SK-N-SH (cell line): ENCODE measurements around the gene WSCD1. TPM values are rescaled to one million over a fixed set of nuclear protein-coding genes. Genes with fewer than 3 reads are reported as not detected.

ENCODE experiments used
- CTCF ChIA-PET: fragments of 300-600, 350-600 bp; formaldehyde crosslinking; extraction: SDS; loops from one replicate; lab custom pipeline; 2021; lab: Yijun Ruan, JAX
- POLR2A ChIA-PET: fragments of 350-600 bp; sonication (Branson Sonifier 250); formaldehyde crosslinking; extraction: SDS; loops from one replicate; lab custom pipeline; 2020; ENCODE audit warnings: antibody characterized with exemption, inconsistent platforms; lab: Yijun Ruan, JAX
- DNase-seq: peaks from one replicate; pipeline ENCODE4 v3.0.0; 2012
- H2AFZ ChIP-seq: fragments of 200-600 bp; sonication (generic); 2 replicates; pipeline ENCODE4 v1.8.1; 2016; ENCODE audit warnings: antibody characterized with exemption, mild to moderate bottlenecking, low read depth
- H3F3A ChIP-seq: fragments of 200-600 bp; sonication (generic); replicated peaks from 2 replicates; pipeline ENCODE3; 2016; ENCODE audit warnings: antibody characterized with exemption, mild to moderate bottlenecking; ENCODE audit not compliant: insufficient read depth
- H3K27ac ChIP-seq, 2 experiments: fragments of 200-500 bp in 1 of 2; fragments of 200-600 bp in 1 of 2; sonication (Bioruptor generic) in 1 of 2; sonication (generic), shearing (Covaris generic) in 1 of 2; 2 replicates each; pipeline versions ENCODE4 v1.5.1 to v1.6.1; 2014 to 2016; ENCODE audit warnings: low read depth in 2 of 2, inconsistent platforms in 1 of 2, low read length in 1 of 2, mild to moderate bottlenecking in 1 of 2, mixed read lengths in 1 of 2
- H3K27me3 ChIP-seq: fragments of 200-600 bp; sonication (generic), shearing (Covaris generic); 2 replicates; pipeline ENCODE4 v1.6.1; 2016; ENCODE audit warnings: mixed run types; ENCODE audit not compliant: insufficient read depth
- H3K36me3 ChIP-seq, 2 experiments: fragments of 200-500 bp in 1 of 2; fragments of 200-600 bp in 1 of 2; sonication (Bioruptor generic) in 1 of 2; sonication (generic) in 1 of 2; replicated peaks in 1 of 2; 2 replicates each; pipeline versions ENCODE3 to v1.5.1; 2014 to 2016; ENCODE audit warnings: low read length in 1 of 2, mild to moderate bottlenecking in 1 of 2; ENCODE audit not compliant: insufficient read depth in 2 of 2, control insufficient read depth in 1 of 2
- H3K4me1 ChIP-seq, 2 experiments: fragments of 200-500 bp in 1 of 2; fragments of 200-600 bp in 1 of 2; sonication (Bioruptor generic) in 1 of 2; sonication (generic), shearing (Covaris generic) in 1 of 2; 2 replicates each; pipeline versions ENCODE4 v1.5.1 to v1.6.1; 2014 to 2016; ENCODE audit warnings: low read depth in 1 of 2, low read length in 1 of 2, mixed run types in 1 of 2; ENCODE audit not compliant: insufficient read depth in 2 of 2, control insufficient read depth in 1 of 2
- H3K4me2 ChIP-seq: fragments of 200-600 bp; sonication (generic), shearing (Covaris generic); 2 replicates; pipeline ENCODE4 v1.6.1; 2017; ENCODE audit warnings: mixed run types
- H3K4me3 ChIP-seq, 2 experiments: fragments of 200-500 bp in 1 of 2; fragments of 200-600 bp in 1 of 2; sonication (Bioruptor generic) in 1 of 2; sonication (generic), shearing (Covaris generic) in 1 of 2; 2 replicates each; pipeline versions ENCODE4 v1.5.1 to v1.8.1; 2014 to 2016; ENCODE audit warnings: low read depth in 2 of 2, inconsistent platforms in 1 of 2, low read length in 1 of 2, mild to moderate bottlenecking in 1 of 2, mixed read lengths in 1 of 2, moderate library complexity in 1 of 2
- H3K79me2 ChIP-seq: fragments of 200-600 bp; sonication (generic); 2 replicates; pipeline ENCODE4 v1.8.1; 2017; ENCODE audit warnings: mild to moderate bottlenecking; ENCODE audit not compliant: insufficient read depth
- H3K9ac ChIP-seq: fragments of 200-600 bp; sonication (generic); 2 replicates; pipeline ENCODE4 v1.6.1; 2017; ENCODE audit warnings: mixed run types
- H3K9me2 ChIP-seq: fragments of 200-600 bp; sonication (generic); 2 replicates; pipeline ENCODE4 v1.6.1; 2017; ENCODE audit warnings: mixed run types
- H3K9me3 ChIP-seq: fragments of 200-600 bp; sonication (generic); 2 replicates; pipeline ENCODE4 v1.6.1; 2017; ENCODE audit warnings: mixed run types, mild to moderate bottlenecking, moderate library complexity
- H4K20me1 ChIP-seq: fragments of 200-600 bp; sonication (generic); 2 replicates; pipeline ENCODE4 v1.6.1; 2017; ENCODE audit warnings: mild to moderate bottlenecking, mixed run types; ENCODE audit not compliant: insufficient read depth
- ELF1 ChIP-seq: IDR thresholded peaks from 2 replicates; pipeline ENCODE4 v1.4.0; 2012
- FOSL2 ChIP-seq: IDR thresholded peaks from 2 replicates; pipeline ENCODE4 v1.4.0; 2012; ENCODE audit warnings: low read depth, mild to moderate bottlenecking, moderate library complexity, borderline replicate concordance
- JUND ChIP-seq: IDR thresholded peaks from 2 replicates; pipeline ENCODE4 v1.4.0; 2012
- MXI1 ChIP-seq: IDR thresholded peaks from 2 replicates; pipeline ENCODE4 v1.6.1; 2012; ENCODE audit warnings: mild to moderate bottlenecking, low read depth, low read length, improper control_type of control experiment
- NFIC ChIP-seq: IDR thresholded peaks from 2 replicates; pipeline ENCODE4 v1.4.0; 2012; ENCODE audit warnings: borderline replicate concordance
- NRF1 ChIP-seq: IDR thresholded peaks from 2 replicates; pipeline ENCODE4 v1.6.1; 2012; ENCODE audit warnings: low read depth, mild to moderate bottlenecking, low read length
- POLR2AphosphoS5 ChIP-seq: IDR thresholded peaks from 2 replicates; pipeline ENCODE4 v1.6.1; 2012; ENCODE audit warnings: low read depth, low read length
- SIN3A ChIP-seq: IDR thresholded peaks from 2 replicates; pipeline ENCODE4 v1.6.1; 2012; ENCODE audit warnings: low read depth, mild to moderate bottlenecking, low read length, moderate library complexity, borderline replicate concordance
- WGBS: methylation state at CpG from one replicate; pipeline ENCODE4 v1.1.6; 2017; ENCODE audit warnings: low lambda C conversion rate; 5-methylcytosine and 5-hydroxymethylcytosine counted together
- polyA plus RNA-seq, 3 experiments: library from polyadenylated mRNA; depleted of rRNA; stranded (reverse); fragments of >200 nt; gene quantifications; 2 replicates each; pipeline ENCODE4 v1.2.3, GENCODE V29; 2012
- TF ChIP-seq, protein P1 (sequence below): IDR thresholded peaks from 2 replicates; pipeline ENCODE4 v1.4.0; 2012; ENCODE audit warnings: low read depth, borderline replicate concordance
- TF ChIP-seq, protein P2 (sequence below): IDR thresholded peaks from 2 replicates; pipeline ENCODE4 v1.4.0; 2012; ENCODE audit warnings: low read depth, borderline replicate concordance

The WSCD1 gene
- polyA plus RNA-seq, 1 of the 3 experiments (the other 2 are of a cell fraction) = 0.03 TPM

DNA sequence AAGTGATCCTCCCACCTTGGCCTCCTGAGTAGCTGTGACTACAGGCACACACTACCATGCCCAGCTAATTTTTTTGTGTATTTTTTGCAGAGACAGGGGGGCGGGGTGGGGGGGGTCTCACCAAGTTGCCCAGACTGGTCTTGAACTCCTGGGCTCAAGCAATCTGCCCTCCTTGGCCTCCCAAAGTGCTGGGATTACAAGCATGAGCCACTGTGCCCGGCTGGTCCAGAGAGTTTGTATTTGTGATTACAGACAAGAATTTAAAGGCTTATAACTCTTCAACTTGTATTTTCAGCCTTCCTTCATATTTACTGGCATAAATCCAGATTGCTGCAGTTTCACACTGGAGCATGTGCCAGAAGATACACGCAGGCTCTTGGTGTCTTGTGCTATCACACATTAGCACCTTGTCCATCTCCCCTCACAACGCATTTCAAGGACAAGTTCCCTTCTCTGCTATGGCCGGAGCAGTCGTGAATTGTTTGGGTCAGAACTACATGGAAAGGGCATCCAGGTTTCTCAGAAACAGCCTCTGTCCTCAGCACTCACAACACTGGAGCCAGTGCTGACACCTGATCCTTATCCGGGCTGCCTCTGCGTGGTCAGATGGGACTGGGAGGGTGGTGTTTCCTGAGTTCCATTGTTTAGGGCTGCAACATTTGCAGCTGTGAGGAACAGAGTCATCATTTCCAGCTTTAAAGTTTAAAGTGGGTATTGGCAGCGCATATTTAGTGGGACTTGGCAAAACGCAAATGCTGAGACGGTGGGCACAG is 28.1 kb downstream of the WSCD1 start:
- no peak for DNase-seq
- 33% methylated on average over 11 of the region's 11 CpGs for WGBS
- CTCF ChIA-PET = no interaction called here
- Histone ChIP-seq H3K36me3 (no peaks in the 10 kb centered on the region), H3K9me2 (no peaks in the 10 kb centered on the region), H3K9me3 (no peaks in the 10 kb centered on the region), H4K20me1 (no peaks in the 10 kb centered on the region), H3K4me1 (no peaks in the 10 kb centered on the region), H3K27ac (no peak overlapping the region), H3F3A (no peaks in the 10 kb centered on the region), H3K79me2 (no peaks in the 10 kb centered on the region), H3K4me2 (no peak overlapping the region), H3K4me3 (no peak overlapping the region), H3K27me3 (peaks cover 5% of the 10 kb centered on the region), H3K9ac (no peak overlapping the region), H2AFZ (no peak overlapping the region)
- TF ChIP-seq, protein P1, sequence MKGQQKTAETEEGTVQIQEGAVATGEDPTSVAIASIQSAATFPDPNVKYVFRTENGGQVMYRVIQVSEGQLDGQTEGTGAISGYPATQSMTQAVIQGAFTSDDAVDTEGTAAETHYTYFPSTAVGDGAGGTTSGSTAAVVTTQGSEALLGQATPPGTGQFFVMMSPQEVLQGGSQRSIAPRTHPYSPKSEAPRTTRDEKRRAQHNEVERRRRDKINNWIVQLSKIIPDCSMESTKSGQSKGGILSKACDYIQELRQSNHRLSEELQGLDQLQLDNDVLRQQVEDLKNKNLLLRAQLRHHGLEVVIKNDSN = no peak
- TF ChIP-seq MXI1 = no peak
- no peak for TF ChIP-seq ELF1
- TF ChIP-seq NFIC = no peak
- no peak for TF ChIP-seq NRF1
- POLR2A ChIA-PET = no interaction called here

- no peak overlapping the region for H3K27ac ChIP-seq
- no peaks in the 10 kb centered on the region for H3F3A ChIP-seq
- H2AFZ ChIP-seq = no peak overlapping the region
- H4K20me1 ChIP-seq = no peaks in the 10 kb centered on the region
- no peaks in the 10 kb centered on the region for H3K9me3 ChIP-seq
- peaks cover 5% of the 10 kb centered on the region for H3K27me3 ChIP-seq
- 85% methylated on average over 1 of the region's 1 CpG for WGBS
- no peak overlapping the region for H3K4me3 ChIP-seq
- H3K4me2 ChIP-seq = no peak overlapping the region
- DNase-seq = no peak
- no peaks in the 10 kb centered on the region for H3K4me1 ChIP-seq
- POLR2A ChIA-PET = no interaction called here
- TF ChIP-seq POLR2AphosphoS5 = no peak
- CTCF ChIA-PET = no interaction called here
- no peaks in the 10 kb centered on the region for H3K36me3 ChIP-seq
- H3K9me2 ChIP-seq = no peaks in the 10 kb centered on the region
- no peak overlapping the region for H3K9ac ChIP-seq
- no peaks in the 10 kb centered on the region for H3K79me2 ChIP-seq
Observed at GRCh38 chr17:6098823-6099180, 28.6 kb downstream of the WSCD1 start.

GRCh38 chr17:6099492-6099891 is 29.3 kb downstream of the WSCD1 start:
- H4K20me1 ChIP-seq = no peaks in the 10 kb centered on the region
- TF ChIP-seq MXI1 = no peak
- no peak for TF ChIP-seq FOSL2
- TF ChIP-seq, protein P1 = no peak
- TF ChIP-seq SIN3A = no peak
- TF ChIP-seq, protein P2, sequence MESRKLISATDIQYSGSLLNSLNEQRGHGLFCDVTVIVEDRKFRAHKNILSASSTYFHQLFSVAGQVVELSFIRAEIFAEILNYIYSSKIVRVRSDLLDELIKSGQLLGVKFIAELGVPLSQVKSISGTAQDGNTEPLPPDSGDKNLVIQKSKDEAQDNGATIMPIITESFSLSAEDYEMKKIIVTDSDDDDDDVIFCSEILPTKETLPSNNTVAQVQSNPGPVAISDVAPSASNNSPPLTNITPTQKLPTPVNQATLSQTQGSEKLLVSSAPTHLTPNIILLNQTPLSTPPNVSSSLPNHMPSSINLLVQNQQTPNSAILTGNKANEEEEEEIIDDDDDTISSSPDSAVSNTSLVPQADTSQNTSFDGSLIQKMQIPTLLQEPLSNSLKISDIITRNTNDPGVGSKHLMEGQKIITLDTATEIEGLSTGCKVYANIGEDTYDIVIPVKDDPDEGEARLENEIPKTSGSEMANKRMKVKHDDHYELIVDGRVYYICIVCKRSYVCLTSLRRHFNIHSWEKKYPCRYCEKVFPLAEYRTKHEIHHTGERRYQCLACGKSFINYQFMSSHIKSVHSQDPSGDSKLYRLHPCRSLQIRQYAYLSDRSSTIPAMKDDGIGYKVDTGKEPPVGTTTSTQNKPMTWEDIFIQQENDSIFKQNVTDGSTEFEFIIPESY = no peak
- TF ChIP-seq JUND = no peak
- ChIA-PET CTCF (no interaction called here), POLR2A (no interaction called here)
- no peak overlapping the region for H2AFZ ChIP-seq
- H3F3A ChIP-seq = no peaks in the 10 kb centered on the region
- 56% methylated on average over 8 of the region's 8 CpGs for WGBS
- no peak for DNase-seq
- H3K27me3 ChIP-seq = peaks cover 5% of the 10 kb centered on the region
- H3K4me1 ChIP-seq = no peaks in the 10 kb centered on the region
- H3K4me3 ChIP-seq = no peak overlapping the region
- no peaks in the 10 kb centered on the region for H3K36me3 ChIP-seq
- no peak overlapping the region for H3K27ac ChIP-seq
- H3K9me3 ChIP-seq = no peaks in the 10 kb centered on the region
- no peak overlapping the region for H3K9ac ChIP-seq
- H3K9me2 ChIP-seq = no peaks in the 10 kb centered on the region
- no peak overlapping the region for H3K4me2 ChIP-seq
- H3K79me2 ChIP-seq = no peaks in the 10 kb centered on the region
